ENCODE data around the gene ZNF414.

ZNF414 gene

GRCh38 chr19:8481616-8482015, 32.4 kb downstream of the ZNF414 start:
- TF ChIP-seq CTCF (IDR thresholded peaks at IDR 0.05; ENCODE audit: low read depth, low read length, missing control alignments): no peak
- no peak overlapping the region for H3K4me3 ChIP-seq (replicated peaks; ENCODE audit: low read depth, low read length)
- no peak for DNase-seq (ENCODE audit: extremely low read depth, low read depth)

GRCh38 chr19:8481201-8481600, 32.8 kb downstream of the ZNF414 start:
- no peak for DNase-seq (ENCODE audit: extremely low read depth, low read depth)
- no peak for TF ChIP-seq CTCF (IDR thresholded peaks at IDR 0.05; ENCODE audit: low read depth, low read length, missing control alignments)
- H3K4me3 ChIP-seq (replicated peaks; ENCODE audit: low read depth, low read length): no peak overlapping the region

- TF ChIP-seq CTCF (IDR thresholded peaks at IDR 0.05; ENCODE audit: low read depth, low read length, missing control alignments): no peak
- H3K4me3 ChIP-seq (replicated peaks; ENCODE audit: low read depth, low read length): no peak overlapping the region
- no peak for DNase-seq (ENCODE audit: extremely low read depth, low read depth)
Observed at GRCh38 chr19:8478598-8478997, 35.4 kb downstream of the ZNF414 start.

GRCh38 chr19:8477889-8478288, 36.1 kb downstream of the ZNF414 start:
- TF ChIP-seq CTCF (IDR thresholded peaks at IDR 0.05; ENCODE audit: low read depth, low read length, missing control alignments): no peak
- no peak for DNase-seq (ENCODE audit: extremely low read depth, low read depth)

GRCh38 chr19:8476524-8476923, 37.4 kb downstream of the ZNF414 start:
- no peak overlapping the region for H3K4me3 ChIP-seq (replicated peaks; ENCODE audit: low read depth, low read length)
- no peak for DNase-seq (ENCODE audit: extremely low read depth, low read depth)
- no peak for TF ChIP-seq CTCF (IDR thresholded peaks at IDR 0.05; ENCODE audit: low read depth, low read length, missing control alignments)

More at GRCh38 chr19:8477889-8478288, 36.1 kb downstream of the ZNF414 start:
- H3K4me3 ChIP-seq (replicated peaks; ENCODE audit: low read depth, low read length): no peak overlapping the region

- no peak for DNase-seq (ENCODE audit: extremely low read depth, low read depth)
- no peak for TF ChIP-seq CTCF (IDR thresholded peaks at IDR 0.05; ENCODE audit: low read depth, low read length, missing control alignments)
- H3K4me3 ChIP-seq (replicated peaks; ENCODE audit: low read depth, low read length): no peak overlapping the region
Observed at GRCh38 chr19:8475005-8475404, 39.0 kb downstream of the ZNF414 start.

All from HFF-Myc (cell line).